ENCODE data around the gene SLC25A23. TPM values are rescaled to one million over a fixed set of nuclear protein-coding genes. Genes with fewer than 3 reads are reported as not detected.

Gene SLC25A23
- total and polyA plus RNA-seq, 2 of the 4 experiments (the other 2 are of a cell fraction), result 7.0 to 7.6 TPM

- Histone ChIP-seq H3K27ac (ENCODE audit: insufficient read depth, low read length) (no peak overlapping the region), H3K23ac (ENCODE audit: low read depth, low read length) (no peak overlapping the region), H3K9me3 (ENCODE audit: control insufficient read depth, insufficient read depth, low read length) (peaks cover 3% of the 10 kb centered on the region; the same call in 1 of the 2 replicates), H2BK120ac (ENCODE audit: low read depth, low read length) (no peak overlapping the region), H3K27me3 (ENCODE audit: control insufficient read depth, insufficient read depth, low read length) (peaks cover 13% of the 10 kb centered on the region), H2BK15ac (ENCODE audit: low read depth, low read length) (no peak overlapping the region), H3K4ac (ENCODE audit: low read depth, low read length) (no peak overlapping the region), H3K56ac (ENCODE audit: extremely low read depth, insufficient read depth, low read length) (no peak overlapping the region), H2BK20ac (ENCODE audit: low read depth, low read length) (no peak overlapping the region), H4K5ac (ENCODE audit: low read depth, low read length) (no peak overlapping the region), H3K4me3 (ENCODE audit: insufficient read depth, low read depth, low read length) (no peak overlapping the region), H3K18ac (ENCODE audit: low read depth, low read length) (no peak overlapping the region), H3K36me3 (ENCODE audit: control insufficient read depth, insufficient read depth, low read length) (no peaks in the 10 kb centered on the region), H2AFZ (replicated peaks; ENCODE audit: low read length, poor library complexity) (no peak overlapping the region), H4K8ac (ENCODE audit: low read depth in 2 of 2, low read length in 2 of 2) (no peak overlapping the region), H2AK9ac (replicated peaks; ENCODE audit: low read depth, low read length, poor library complexity) (no peak overlapping the region), H4K20me1 (ENCODE audit: insufficient read depth, low read length) (no peaks in the 10 kb centered on the region), H3K14ac (replicated peaks; ENCODE audit: low read depth, low read length) (no peak overlapping the region), H3K4me1 (ENCODE audit: control insufficient read depth, insufficient read depth, low read length) (no peaks in the 10 kb centered on the region), H2BK5ac (ENCODE audit: low read depth, low read length, poor library complexity, severe bottlenecking) (no peak overlapping the region), H3K4me2 (ENCODE audit: low read depth, low read length) (no peak overlapping the region), H3K9ac (ENCODE audit: low read depth, low read length) (no peak overlapping the region), H4K91ac (ENCODE audit: insufficient read depth, low read depth, low read length) (no peak overlapping the region), H3K79me1 (ENCODE audit: low read depth in 1 of 2, low read length in 2 of 2) (no peaks in the 10 kb centered on the region), H3K9me1 (ENCODE audit: insufficient read depth, low read length) (no peaks in the 10 kb centered on the region), H2AK5ac (ENCODE audit: low read depth, low read length) (no peak overlapping the region)
- in situ Hi-C loops (cut with MboI; ENCODE audit: low sequenced_read_pairs), result no loop called here
- TF ChIP-seq CHD1 (IDR thresholded peaks at IDR 0.05; ENCODE audit: low read depth, low read length), result no peak
- no peak for TF ChIP-seq RAD21 (IDR thresholded peaks at IDR 0.05; ENCODE audit: low read length)
- no peak for TF ChIP-seq RFX5 (IDR thresholded peaks at IDR 0.05; ENCODE audit: low read depth, low read length)
- TF ChIP-seq POLR2A (IDR thresholded peaks at IDR 0.05; ENCODE audit: low read depth, low read length), result no peak
- no peak for TF ChIP-seq BHLHE40 (IDR thresholded peaks at IDR 0.05; ENCODE audit: low read depth, low read length)
- no peak for TF ChIP-seq MAZ (IDR thresholded peaks at IDR 0.05; ENCODE audit: borderline replicate concordance, low read depth, low read length)
- TF ChIP-seq SMC3 (IDR thresholded peaks at IDR 0.05; ENCODE audit: low read depth, low read length), result no peak
- no peak for TF ChIP-seq CTCF (conservative IDR thresholded peaks at IDR 0.05; ENCODE audit: low read depth, low read length)
- no peak for TF ChIP-seq NFE2L2 (IDR thresholded peaks at IDR 0.05; ENCODE audit: low read depth, low read length)
- TF ChIP-seq MAFK (IDR thresholded peaks at IDR 0.05; ENCODE audit: low read depth, low read length), result no peak
- no peak for TF ChIP-seq RCOR1 (IDR thresholded peaks at IDR 0.05; ENCODE audit: insufficient replicate concordance, low read length)
- no peak for TF ChIP-seq CEBPB (IDR thresholded peaks at IDR 0.05; ENCODE audit: low read depth, low read length)
- TF ChIP-seq FOS (IDR thresholded peaks at IDR 0.05; ENCODE audit: low read depth, low read length), result no peak
- no peak for TF ChIP-seq ELK1 (IDR thresholded peaks at IDR 0.05; ENCODE audit: borderline replicate concordance, low read depth, low read length)
- TF ChIP-seq USF2 (IDR thresholded peaks at IDR 0.05; ENCODE audit: low read depth, low read length), result no peak
- TF ChIP-seq MXI1 (IDR thresholded peaks at IDR 0.05; ENCODE audit: borderline replicate concordance, low read depth, low read length), result no peak
- ChIA-PET CTCF (no interaction called here), POLR2A (ENCODE audit: unreplicated experiment) (no interaction called here)
- intact Hi-C loops (cut with micrococcal nuclease), result no loop called here
- ATAC-seq (ENCODE audit: low read depth) (no peak), DNase-seq (no peak)
- no TSS peak for BruUV-seq (replicated peaks)
- dilution Hi-C loops (cut with HindIII; ENCODE audit: low sequenced_read_pairs, unreplicated experiment), result no loop called here
- no CpG with 5 or more reads among the region's 9 CpGs for WGBS, 2 experiments (ENCODE audit: extremely low coverage in 2 of 2, insufficient read length in 1 of 2)
Observed at GRCh38 chr19:6473647-6474046, 14.1 kb upstream of the SLC25A23 start.
